ENCODE results near the gene REC114.
"Not testable (repeated sequence)": the region's sequence is repeated elsewhere in the genome, so short reads cannot be mapped to it uniquely, and the experiment has no call there.

The REC114 gene

DNA sequence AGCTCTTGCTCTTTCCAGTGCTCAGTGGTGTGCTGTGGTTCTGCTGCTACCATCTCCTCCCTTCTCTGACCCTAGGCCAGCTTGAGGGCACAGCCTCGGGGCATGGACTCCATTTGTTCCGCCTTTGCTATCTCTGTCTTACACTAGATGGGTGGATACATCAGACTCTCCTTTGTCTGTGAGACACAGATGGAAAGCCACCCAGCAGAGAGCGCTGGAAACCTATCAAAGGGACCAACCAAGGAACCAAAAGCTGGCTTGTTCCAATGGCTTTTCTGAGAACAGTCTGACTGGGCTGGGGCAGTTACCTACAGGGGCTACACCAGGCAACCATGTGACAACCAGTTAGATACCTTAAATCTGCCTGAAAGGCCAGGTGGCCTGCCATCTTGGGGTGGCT lies 126.4 kb downstream of the REC114 start:
- no peak for TF ChIP-seq CTCF (conservative IDR thresholded peaks at IDR 0.05; ENCODE audit: low read length)
- DNase-seq (ENCODE audit: low read depth): no peak

GRCh38 chr15:73570355-73571032 lies 127.5 kb downstream of the REC114 start:
- DNase-seq (ENCODE audit: low read depth): no peak
- H3K4me3 ChIP-seq (ENCODE audit: low read length): no peak overlapping the region
- TF ChIP-seq CTCF (conservative IDR thresholded peaks at IDR 0.05; ENCODE audit: low read length): no peak

More for the DNA sequence above, 126.4 kb downstream of the REC114 start:
- H3K4me3 ChIP-seq (ENCODE audit: low read length): no peak overlapping the region

DNA sequence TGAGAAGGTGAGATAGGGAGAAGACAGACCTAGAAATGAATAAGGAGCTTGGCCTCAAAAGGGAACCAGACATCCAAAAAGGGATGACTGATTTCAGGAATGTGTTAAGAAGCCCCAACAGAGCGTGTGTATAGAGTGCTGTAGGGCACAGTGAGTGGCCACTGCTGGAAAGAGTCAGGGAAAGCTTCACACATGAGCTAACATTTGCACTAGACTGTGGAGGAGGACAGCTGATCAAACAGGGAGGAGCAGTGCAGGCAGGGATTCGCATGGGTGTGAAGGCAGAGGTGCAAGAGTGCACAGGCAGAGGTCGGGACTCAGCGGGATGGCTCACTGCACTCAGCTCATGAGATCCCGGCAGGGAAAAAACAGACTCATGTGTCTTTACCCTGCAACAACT lies 128.4 kb downstream of the REC114 start:
- TF ChIP-seq CTCF (conservative IDR thresholded peaks at IDR 0.05; ENCODE audit: low read length): no peak
- no peak for DNase-seq (ENCODE audit: low read depth)

DNA sequence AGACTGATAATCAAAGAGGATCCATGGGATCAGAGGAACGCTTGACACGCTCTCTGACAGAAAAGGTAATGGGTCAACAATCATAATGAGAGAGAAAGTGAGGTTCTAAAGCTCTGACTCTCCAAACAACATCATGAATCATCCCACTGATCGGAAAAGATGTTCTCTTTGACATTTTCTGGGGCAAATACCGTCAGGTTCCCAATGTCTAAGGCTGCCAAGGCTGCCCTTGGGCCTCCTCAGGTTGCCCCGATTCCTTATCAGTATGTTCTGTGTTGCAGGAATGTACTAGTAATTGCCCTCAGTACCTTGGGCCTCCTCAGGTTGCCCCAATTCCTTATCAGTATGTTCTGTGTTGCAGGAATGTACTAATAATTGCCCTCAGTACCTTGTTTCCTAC lies 129.3 kb downstream of the REC114 start:
- H3K4me3 ChIP-seq (ENCODE audit: low read length): no peak overlapping the region
- no peak for TF ChIP-seq CTCF (conservative IDR thresholded peaks at IDR 0.05; ENCODE audit: low read length)
- no peak for DNase-seq (ENCODE audit: low read depth)

More for the DNA sequence above, 128.4 kb downstream of the REC114 start:
- H3K4me3 ChIP-seq (ENCODE audit: low read length): no peak overlapping the region

DNA sequence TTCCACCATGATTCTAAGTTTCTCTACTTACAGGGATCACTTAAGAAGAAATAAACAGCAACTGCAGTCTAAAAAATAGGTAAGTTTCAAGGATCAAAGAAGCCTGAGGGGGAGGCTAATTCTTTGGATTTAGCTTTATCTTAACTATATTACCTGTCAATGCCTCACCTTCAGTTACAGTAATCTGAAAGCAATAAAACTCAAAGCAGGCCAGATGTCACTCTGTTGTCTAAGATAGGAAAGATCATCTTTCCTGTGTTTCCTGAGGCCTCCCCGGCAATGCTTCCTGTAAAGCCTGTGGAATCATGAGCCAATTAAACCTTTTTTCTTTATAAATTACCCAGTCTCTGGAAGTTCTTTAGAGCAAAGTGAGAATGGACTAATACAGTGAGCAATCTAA lies 130.1 kb downstream of the REC114 start:
- no peak for DNase-seq (ENCODE audit: low read depth)
- H3K4me3 ChIP-seq (ENCODE audit: low read length): no peak overlapping the region
- TF ChIP-seq CTCF (conservative IDR thresholded peaks at IDR 0.05; ENCODE audit: low read length): no peak

DNA sequence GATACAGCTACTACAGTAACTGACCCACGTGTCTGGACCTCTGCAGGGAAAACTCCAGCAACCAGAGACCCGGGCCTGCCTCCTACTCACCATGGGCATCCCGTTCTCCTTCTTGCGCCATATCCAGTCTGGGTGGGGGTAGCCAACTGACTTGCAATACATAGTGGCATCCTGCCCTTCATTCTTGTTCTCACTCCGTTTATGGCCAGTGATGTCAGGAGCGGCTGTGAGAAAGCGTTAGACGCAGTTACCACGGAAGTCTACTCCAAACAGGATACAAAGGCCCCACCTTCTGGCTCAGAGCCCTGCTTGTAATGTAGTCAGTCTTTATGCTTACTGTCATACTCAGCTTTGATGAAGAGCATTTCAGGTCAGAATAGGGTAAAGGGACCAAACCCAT lies 130.6 kb downstream of the REC114 start:
- no peak overlapping the region for H3K4me3 ChIP-seq (ENCODE audit: low read length)
- TF ChIP-seq CTCF (conservative IDR thresholded peaks at IDR 0.05; ENCODE audit: low read length): no peak
- peak; percentile 76 for DNase-seq (ENCODE audit: low read depth)

DNA sequence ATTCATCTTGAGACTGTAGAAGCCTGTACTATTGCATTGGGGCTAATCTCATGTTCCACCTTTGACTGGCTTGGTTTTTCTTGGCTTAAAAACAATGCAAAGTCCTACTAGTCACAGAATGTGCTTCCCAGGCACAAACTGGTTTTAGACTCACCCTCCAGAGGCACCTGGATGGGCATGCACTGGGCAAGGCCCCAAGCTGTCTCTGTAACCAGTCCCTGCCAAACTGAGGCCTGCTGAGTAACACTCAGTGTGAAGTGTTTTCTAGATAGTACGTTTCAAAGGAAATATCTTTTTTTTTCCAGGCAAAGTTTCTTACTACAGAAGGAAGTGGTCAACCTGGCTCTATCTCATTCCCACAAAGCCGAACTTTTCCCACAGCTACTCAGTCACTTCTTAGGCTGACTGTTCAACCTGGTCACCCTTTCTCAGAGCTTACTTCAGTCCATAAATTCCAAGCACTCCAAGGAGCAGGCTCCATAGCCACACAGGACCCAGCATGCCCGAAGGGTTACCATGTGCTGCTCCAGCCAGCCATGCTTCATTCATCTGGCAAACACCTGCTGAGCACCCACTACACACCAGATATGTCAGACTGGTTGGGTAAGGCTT lies 132.8 kb downstream of the REC114 start:
- DNase-seq (ENCODE audit: low read depth): peak; percentile 55
- no peak for TF ChIP-seq CTCF (conservative IDR thresholded peaks at IDR 0.05; ENCODE audit: low read length)
- no peak overlapping the region for H3K4me3 ChIP-seq (ENCODE audit: low read length)

GRCh38 chr15:73577593-73577992 lies 134.6 kb downstream of the REC114 start:
- H3K4me3 ChIP-seq (ENCODE audit: low read length); DNase-seq (ENCODE audit: low read depth): not testable (repeated sequence)

All from AG10803 (cell line).